HepG2 (cell line): ENCODE results near the gene NUP85. TPM values are rescaled to one million over a fixed set of nuclear protein-coding genes. Genes with fewer than 3 reads are reported as not detected.
A peak's percentile ranks its signal among the peaks of the same experiment; 100 is the strongest.

Source experiments
- ATAC-seq: fragments of 200-7000 bp; cut with Tn5 transposase; 3 replicates; pipeline ENCODE4 v1.9.1; 2020; ENCODE audit warnings: mild to moderate bottlenecking, moderate library complexity
- BruUV-seq: library from RNA; stranded (reverse); fragments of 400-500 nt; replicated peaks from 2 replicates; lab custom pipeline; 2021; lab: Mats Ljungman, UMichigan
- CTCF ChIA-PET: fragments of 300-600 bp; formaldehyde crosslinking; extraction: SDS; loops from one replicate; lab custom pipeline; 2021; ENCODE audit warnings: low total read pairs, inconsistent platforms, low intra/inter-chr PET ratio; lab: Yijun Ruan, JAX
- POLR2A ChIA-PET: fragments of 350-600 bp; sonication (Branson Sonifier 250); formaldehyde crosslinking; loops from one replicate; lab custom pipeline; 2020; ENCODE audit warnings: antibody characterized with exemption, inconsistent platforms; lab: Yijun Ruan, JAX
- DNase-seq: peaks from one replicate; pipeline ENCODE4 v3.0.0-alpha.2; 2015; ENCODE audit warnings: low spot score
- FAIRE-seq: peaks from 3 replicates; lab custom pipeline; 2011; peaks lifted over from hg19 to GRCh38; lab: Jason Lieb, UNC
- H2AFZ ChIP-seq: one replicate; pipeline ENCODE4 v1.6.1; 2011; ENCODE audit warnings: low read length, inconsistent platforms
- H3K27ac ChIP-seq: fragments of 300-600 bp; 3 replicates; pipeline ENCODE4 v1.8.0; 2011; ENCODE audit warnings: mixed run types, mild to moderate bottlenecking, mixed read lengths, low read length, inconsistent platforms; ENCODE audit not compliant: insufficient read depth; ENCODE audit errors: extremely low read length
- H3K27me3 ChIP-seq, 2 experiments: fragments of 200-600 bp in 1 of 2; 2 replicates in 1 of 2; 3 replicates in 1 of 2; pipeline versions ENCODE4 v1.6.0 to v1.8.0; 2011; ENCODE audit warnings: low read length in 2 of 2, mild to moderate bottlenecking in 2 of 2, moderate library complexity in 2 of 2, inconsistent platforms in 1 of 2; ENCODE audit not compliant: insufficient read depth in 2 of 2, control insufficient read depth in 1 of 2
- H3K36me3 ChIP-seq, 2 experiments: fragments of 200-600 bp in 1 of 2; replicated peaks in 1 of 2; 2 replicates in 1 of 2; 3 replicates in 1 of 2; pipeline versions ENCODE4 v1.5.1 to v1.8.0; 2011; ENCODE audit warnings: low read length in 2 of 2, inconsistent platforms in 1 of 2; ENCODE audit not compliant: insufficient read depth in 2 of 2, control insufficient read depth in 1 of 2
- H3K4me1 ChIP-seq: 2 replicates; pipeline ENCODE4 v1.5.1; 2012; ENCODE audit warnings: low read length, inconsistent platforms; ENCODE audit not compliant: insufficient read depth
- H3K4me2 ChIP-seq: 2 replicates; pipeline ENCODE4 v1.6.0; 2011; ENCODE audit warnings: low read depth, low read length, inconsistent platforms
- H3K4me3 ChIP-seq, 3 experiments: fragments of 200-600 bp in 1 of 3; sonication (generic), shearing (Covaris generic) in 1 of 3; replicated peaks in 1 of 3; 2 replicates each; pipeline ENCODE4 v1.5.1; 2011 to 2016; ENCODE audit warnings: low read length in 3 of 3, inconsistent platforms in 2 of 3, low read depth in 2 of 3, mild to moderate bottlenecking in 2 of 3, control low read depth in 1 of 3, mixed read lengths in 1 of 3; ENCODE audit not compliant: insufficient read depth in 1 of 3
- H3K79me2 ChIP-seq: one replicate; pipeline ENCODE4 v1.6.1; 2011; ENCODE audit warnings: low read length, inconsistent platforms; ENCODE audit not compliant: insufficient read depth
- H3K9ac ChIP-seq: 2 replicates; pipeline ENCODE4 v1.6.0; 2011; ENCODE audit warnings: mild to moderate bottlenecking, low read depth, low read length, inconsistent platforms; ENCODE audit not compliant: insufficient read depth
- H3K9me3 ChIP-seq: 2 replicates; pipeline ENCODE4 v1.5.1; 2012; ENCODE audit warnings: mild to moderate bottlenecking, low read length
- H4K20me1 ChIP-seq: 2 replicates; pipeline ENCODE4 v1.6.0; 2011; ENCODE audit warnings: inconsistent platforms, mild to moderate bottlenecking, low read length, moderate library complexity; ENCODE audit not compliant: insufficient read depth
- ADNP ChIP-seq: sonication (generic); formaldehyde crosslinking; IDR thresholded peaks from 2 replicates; pipeline ENCODE4 v1.4.0; 2020; ENCODE audit warnings: missing genetic modification reagents
- AGO1 ChIP-seq: fragments of 200-400 bp; formaldehyde crosslinking; IDR thresholded peaks from 2 replicates; pipeline ENCODE4 v1.6.1; 2017; ENCODE audit warnings: mild to moderate bottlenecking, low read depth, low read length, moderate library complexity; ENCODE audit not compliant: poor library complexity, severe bottlenecking
- DNMT1 ChIP-seq: sonication (generic); formaldehyde crosslinking; IDR thresholded peaks from 2 replicates; pipeline ENCODE4 v1.5.1; 2020; ENCODE audit warnings: mild to moderate bottlenecking, missing genetic modification reagents
- GATA4 ChIP-seq: sonication (generic); IDR thresholded peaks from 2 replicates; pipeline ENCODE4 v1.6.1; 2016; ENCODE audit warnings: antibody characterized with exemption, low read depth, borderline replicate concordance
- HNF4G ChIP-seq, 2 experiments: sonication (generic) in 1 of 2; formaldehyde crosslinking in 1 of 2; IDR thresholded peaks; 2 replicates each; pipeline versions ENCODE4 v1.4.0 to v1.6.1; 2011 to 2020; ENCODE audit warnings: borderline replicate concordance in 2 of 2, low read depth in 2 of 2, mild to moderate bottlenecking in 2 of 2, low read length in 1 of 2, missing genetic modification reagents in 1 of 2, moderate library complexity in 1 of 2
- KLF15 ChIP-seq: sonication (generic); formaldehyde crosslinking; IDR thresholded peaks from 2 replicates; pipeline ENCODE4 v1.8.1; 2023; ENCODE audit warnings: borderline replicate concordance, mild to moderate bottlenecking, inconsistent platforms, missing genetic modification reagents, mixed read lengths
- MYC ChIP-seq: sonication (generic); formaldehyde crosslinking; IDR thresholded peaks from 2 replicates; pipeline ENCODE4 v1.9.0; 2021; ENCODE audit warnings: missing genetic modification reagents, borderline replicate concordance
- NKX3-1 ChIP-seq: sonication (generic); formaldehyde crosslinking; IDR thresholded peaks from 2 replicates; pipeline ENCODE4 v1.5.0; 2020; ENCODE audit warnings: missing genetic modification reagents
- SETDB1 ChIP-seq: sonication (generic); formaldehyde crosslinking; IDR thresholded peaks from 2 replicates; pipeline ENCODE4 v1.5.1; 2020; ENCODE audit warnings: missing genetic modification reagents, mild to moderate bottlenecking, borderline replicate concordance
- SKIL ChIP-seq: sonication (generic); formaldehyde crosslinking; IDR thresholded peaks from 2 replicates; pipeline ENCODE4 v1.8.0; 2022; ENCODE audit warnings: missing genetic modification reagents, mild to moderate bottlenecking, moderate library complexity, borderline replicate concordance
- TCF7 ChIP-seq: sonication (generic); IDR thresholded peaks from 2 replicates; pipeline ENCODE4 v1.6.1; 2016; ENCODE audit warnings: antibody characterized with exemption, low read depth
- THAP11 ChIP-seq: IDR thresholded peaks from 2 replicates; pipeline ENCODE4 v1.6.1; 2016; ENCODE audit warnings: missing biosample characterization, missing genetic modification reagents
- ZBTB34 ChIP-seq: sonication (generic); formaldehyde crosslinking; IDR thresholded peaks from 2 replicates; pipeline ENCODE4 v1.8.0; 2022; ENCODE audit warnings: mild to moderate bottlenecking, missing genetic modification reagents
- ZBTB7B ChIP-seq: sonication (generic); formaldehyde crosslinking; IDR thresholded peaks from 2 replicates; pipeline ENCODE4 v1.4.0; 2020; ENCODE audit warnings: missing genetic modification reagents
- ZNF143 ChIP-seq: sonication (generic); formaldehyde crosslinking; IDR thresholded peaks from 2 replicates; pipeline ENCODE4 v1.4.0; 2020; ENCODE audit warnings: missing genetic modification reagents
- ZNF33A ChIP-seq: sonication (generic); formaldehyde crosslinking; IDR thresholded peaks from 2 replicates; pipeline ENCODE4 v1.5.1; 2020; ENCODE audit warnings: missing genetic modification reagents, mild to moderate bottlenecking, moderate library complexity, borderline replicate concordance
- ZNF607 ChIP-seq: sonication (generic); formaldehyde crosslinking; IDR thresholded peaks from 2 replicates; pipeline ENCODE4 v1.5.1; 2020; ENCODE audit warnings: missing genetic modification reagents, mild to moderate bottlenecking, borderline replicate concordance
- WGBS: methylation state at CpG from one replicate; pipeline ENCODE4 v1.1.6; 2017; ENCODE audit warnings: low lambda C conversion rate; 5-methylcytosine and 5-hydroxymethylcytosine counted together
- in situ Hi-C: cut with HindIII; loops from 2 replicates; pipeline ENCODE4 v1.10.0; 2017; ENCODE audit warnings: low pct_unique_long_range_greater_than_20kb; ENCODE audit not compliant: extremely low pct_ligation_motif_present
- intact Hi-C: fragments of 100-400 bp; cut with micrococcal nuclease; formaldehyde crosslinking; loops from one replicate; pipeline ENCODE4 v1.10.0; 2022; ENCODE audit not compliant: unreplicated experiment
- polyA plus RNA-seq, 8 experiments: library from polyadenylated mRNA; depleted of rRNA in 3 of 8; stranded (reverse) in 7 of 8; unstranded in 1 of 8; fragments of >200 nt; fragmentation: Illumina TruSeq in 4 of 8; extraction: Trizol in 4 of 8; gene quantifications; 2 replicates each; pipeline versions ENCODE4 v1.2.1 to v1.2.3, GENCODE V29; 2011 to 2016; ENCODE audit warnings: low read depth in 4 of 8, missing spikeins in 1 of 8, mixed read lengths in 1 of 8; ENCODE audit not compliant: insufficient read depth in 1 of 8
- total RNA-seq, 5 experiments: library from RNA; depleted of rRNA; stranded (reverse); fragments of >200 nt; fragmentation: Illumina TruSeq; extraction: Trizol; gene quantifications; 2 replicates each; pipeline ENCODE4 v1.2.3, GENCODE V29; 2016; ENCODE audit warnings: low read depth in 1 of 5
- TF ChIP-seq, protein P1 (sequence below): IDR thresholded peaks from 2 replicates; pipeline ENCODE4 v1.6.1; 2016; ENCODE audit warnings: missing compliant biosample characterization, missing genetic modification reagents, borderline replicate concordance

Gene NUP85
- total and polyA plus RNA-seq, 2 of the 13 experiments (the other 11 are each of a cell fraction or from before 2014, with no cell fraction given): 89.1 to 124 TPM

GRCh38 chr17:75181608-75182318 lies 23.7 kb upstream of the NUP85 start (continued):
- TF ChIP-seq SKIL (no peak), GATA4 (no peak), DNMT1 (0 out of 2 replicates have a peak, but pooled peaks have one; percentile 22), NKX3-1 (CRISPR knock-in tag) (no peak), THAP11 (no peak), HNF4G (IDR thresholded peaks at IDR 0.05; ENCODE audit: borderline replicate concordance, low read depth, low read length) (no peak), HNF4G (CRISPR knock-in tag; IDR thresholded peaks at IDR 0.05; ENCODE audit: borderline replicate concordance, low read depth) (no peak), ZNF143 (CRISPR knock-in tag) (no peak), SETDB1 (CRISPR knock-in tag) (no peak)

- peak; percentile 28; the same call in 2 of the 3 replicates for ATAC-seq
- peaks cover 42% of the 10 kb centered on the region for H3K4me1 ChIP-seq
- H3K27ac ChIP-seq: peak overlapping the region; percentile 96
- peaks cover 10 to 25% of the 10 kb centered on the region in 2 experiments; a peak in 4 of 5 replicates for H3K36me3 ChIP-seq
- in situ Hi-C loops: no loop called here
- no TSS peak for BruUV-seq
- WGBS: 2% methylated on average over 10 of the region's 33 CpGs
- no peaks in the 10 kb centered on the region for H3K9me3 ChIP-seq
- CTCF ChIA-PET: no interaction called here
- H2AFZ ChIP-seq: no peak overlapping the region
- FAIRE-seq: no peak
- H3K79me2 ChIP-seq: peaks cover 50% of the 10 kb centered on the region
- no peaks in the 10 kb centered on the region; a peak in 1 of 5 replicates for H3K27me3 ChIP-seq
- intact Hi-C loops: no loop called here
- peak overlapping the region; percentile 95 for H3K9ac ChIP-seq
- peak overlapping the region; percentile 94 for H3K4me2 ChIP-seq
- POLR2A ChIA-PET: interaction anchor here (0.9 to 2.1 kb wide), 3 partner anchors 11 to 85 kb away, joined by 3 to 8 read pairs (median 5); partner anchors contain the start of gene NT5C
- peak overlapping the region; percentile 92 to 98 (median 96) for H3K4me3 ChIP-seq
- peaks cover 15% of the 10 kb centered on the region for H4K20me1 ChIP-seq
- no peak for DNase-seq
- TF ChIP-seq MYC: no peak
- 0 out of 2 replicates have a peak, but pooled peaks have one; percentile 2 for TF ChIP-seq KLF15
- TF ChIP-seq ADNP: no peak
- peak; percentile 24; the same call in 1 of the 2 replicates for TF ChIP-seq ZNF607 (CRISPR knock-in tag)
- TF ChIP-seq TCF7: no peak
- TF ChIP-seq ZNF33A (CRISPR knock-in tag): no peak
- TF ChIP-seq AGO1: peak; percentile 44
- TF ChIP-seq GATA4: no peak
- TF ChIP-seq ZBTB34 (CRISPR knock-in tag): peak; percentile 16; the same call in 1 of the 2 replicates
- TF ChIP-seq ZBTB7B: no peak
- TF ChIP-seq, protein P1, sequence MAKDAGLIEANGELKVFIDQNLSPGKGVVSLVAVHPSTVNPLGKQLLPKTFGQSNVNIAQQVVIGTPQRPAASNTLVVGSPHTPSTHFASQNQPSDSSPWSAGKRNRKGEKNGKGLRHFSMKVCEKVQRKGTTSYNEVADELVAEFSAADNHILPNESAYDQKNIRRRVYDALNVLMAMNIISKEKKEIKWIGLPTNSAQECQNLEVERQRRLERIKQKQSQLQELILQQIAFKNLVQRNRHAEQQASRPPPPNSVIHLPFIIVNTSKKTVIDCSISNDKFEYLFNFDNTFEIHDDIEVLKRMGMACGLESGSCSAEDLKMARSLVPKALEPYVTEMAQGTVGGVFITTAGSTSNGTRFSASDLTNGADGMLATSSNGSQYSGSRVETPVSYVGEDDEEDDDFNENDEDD (CRISPR knock-in tag): 0 out of 2 replicates have a peak, but pooled peaks have one; percentile 2
These were observed 23.2 kb upstream of the NUP85 start for GRCh38 chr17:75182319-75182568.
